ENCODE results near the gene EXD3. TPM values are rescaled to one million over a fixed set of nuclear protein-coding genes. Genes with fewer than 3 reads are reported as not detected.

The EXD3 gene
- total and polyA plus RNA-seq, 2 of the 13 experiments (the other 11 are each of a cell fraction or from before 2014, with no cell fraction given) = 2.7 to 4.8 TPM

DNA sequence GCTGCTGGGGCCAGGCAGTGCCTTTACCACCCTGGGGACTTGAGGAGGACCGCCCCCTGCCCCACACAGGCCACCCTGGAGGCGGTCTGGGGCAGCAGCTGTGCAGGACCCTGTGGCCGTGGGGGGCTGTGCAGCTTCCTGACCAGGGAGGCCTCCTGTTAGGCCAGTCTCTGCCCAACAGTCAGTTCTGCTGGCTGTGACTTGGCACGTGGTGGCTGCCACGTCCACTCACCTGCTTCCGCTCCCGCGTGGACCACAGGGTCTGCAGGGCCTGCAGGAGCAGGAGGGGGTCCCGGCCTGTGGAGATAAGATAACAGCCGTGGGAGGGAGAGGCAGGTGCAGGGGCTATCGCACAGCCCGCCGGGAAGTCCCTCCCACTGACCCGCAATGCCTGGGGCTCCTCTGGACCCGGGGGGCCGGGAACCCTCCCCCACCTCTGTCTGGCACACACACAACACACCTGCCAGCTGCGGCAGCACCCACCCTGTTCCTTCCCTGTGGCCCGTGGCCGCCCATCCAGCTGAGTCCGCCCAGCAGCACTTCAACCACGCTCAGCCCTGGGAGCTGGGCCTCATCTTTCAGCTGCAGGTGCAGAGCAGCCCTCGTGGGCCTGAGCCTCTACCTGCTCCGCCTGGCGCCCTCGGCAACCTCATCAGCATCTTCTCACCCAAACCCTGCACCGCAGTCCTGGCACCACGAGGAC lies 39.7 kb downstream of the EXD3 start:
- 26% methylated on average over 3 of the region's 27 CpGs for WGBS (ENCODE audit: low lambda C conversion rate)
- no TSS peak for BruUV-seq (replicated peaks)
- H3K4me1 ChIP-seq (ENCODE audit: insufficient read depth, low read length) = peaks cover 42% of the 10 kb centered on the region
- H2AFZ ChIP-seq (ENCODE audit: low read length) = no peak overlapping the region
- H3K4me3 ChIP-seq (replicated peaks in 1 of 3; ENCODE audit: insufficient read depth in 1 of 3, low read depth in 2 of 3, low read length in 3 of 3) = peak overlapping the region in 1 of 3 experiments; percentile 44; a peak in 2 of 6 replicates
- no peaks in the 10 kb centered on the region; a peak in 1 of 5 replicates for H3K27me3 ChIP-seq (ENCODE audit: control insufficient read depth in 1 of 2, insufficient read depth in 2 of 2, low read length in 2 of 2)
- H4K20me1 ChIP-seq (ENCODE audit: insufficient read depth, low read length) = no peaks in the 10 kb centered on the region
- peak overlapping the region; percentile 65; the same call in 1 of the 2 replicates for H3K4me2 ChIP-seq (ENCODE audit: low read depth, low read length)
- no peak for DNase-seq (ENCODE audit: low spot score)
- H3K9ac ChIP-seq (ENCODE audit: insufficient read depth, low read depth, low read length) = no peak overlapping the region
- H3K36me3 ChIP-seq (replicated peaks in 1 of 2; ENCODE audit: control insufficient read depth in 1 of 2, insufficient read depth in 2 of 2, low read length in 2 of 2) = no peaks in the 10 kb centered on the region
- FAIRE-seq = no peak
- ChIA-PET POLR2A (no interaction called here), CTCF (ENCODE audit: low intra/inter-chr PET ratio, low total read pairs) (no interaction called here)
- H3K79me2 ChIP-seq (ENCODE audit: insufficient read depth, low read length) = no peaks in the 10 kb centered on the region
- no peak overlapping the region for H3K27ac ChIP-seq (ENCODE audit: extremely low read length, insufficient read depth, low read length)
- no peaks in the 10 kb centered on the region for H3K9me3 ChIP-seq (ENCODE audit: low read length)
- intact Hi-C loops (cut with micrococcal nuclease; ENCODE audit: unreplicated experiment) = no loop called here
- peak; percentile 43 for ATAC-seq
- in situ Hi-C loops (cut with HindIII; ENCODE audit: extremely low pct_ligation_motif_present, low pct_unique_long_range_greater_than_20kb) = no loop called here
- TF ChIP-seq, protein P1, sequence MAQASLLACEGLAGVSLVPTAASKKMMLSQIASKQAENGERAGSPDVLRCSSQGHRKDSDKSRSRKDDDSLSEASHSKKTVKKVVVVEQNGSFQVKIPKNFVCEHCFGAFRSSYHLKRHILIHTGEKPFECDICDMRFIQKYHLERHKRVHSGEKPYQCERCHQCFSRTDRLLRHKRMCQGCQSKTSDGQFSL (CRISPR knock-in tag; IDR thresholded peaks at IDR 0.05) = no peak
- TF ChIP-seq MEIS2 (CRISPR knock-in tag; IDR thresholded peaks at IDR 0.05) = no peak
- TF ChIP-seq ZNF709 (CRISPR knock-in tag; IDR thresholded peaks at IDR 0.05) = no peak
- 0 out of 2 replicates have a peak, but pooled peaks have one; percentile 35 for TF ChIP-seq ZFX (CRISPR knock-in tag; IDR thresholded peaks at IDR 0.05; ENCODE audit: low read depth)
- no peak for TF ChIP-seq NFKBIZ (CRISPR knock-in tag; IDR thresholded peaks at IDR 0.05)
- TF ChIP-seq, protein P2, sequence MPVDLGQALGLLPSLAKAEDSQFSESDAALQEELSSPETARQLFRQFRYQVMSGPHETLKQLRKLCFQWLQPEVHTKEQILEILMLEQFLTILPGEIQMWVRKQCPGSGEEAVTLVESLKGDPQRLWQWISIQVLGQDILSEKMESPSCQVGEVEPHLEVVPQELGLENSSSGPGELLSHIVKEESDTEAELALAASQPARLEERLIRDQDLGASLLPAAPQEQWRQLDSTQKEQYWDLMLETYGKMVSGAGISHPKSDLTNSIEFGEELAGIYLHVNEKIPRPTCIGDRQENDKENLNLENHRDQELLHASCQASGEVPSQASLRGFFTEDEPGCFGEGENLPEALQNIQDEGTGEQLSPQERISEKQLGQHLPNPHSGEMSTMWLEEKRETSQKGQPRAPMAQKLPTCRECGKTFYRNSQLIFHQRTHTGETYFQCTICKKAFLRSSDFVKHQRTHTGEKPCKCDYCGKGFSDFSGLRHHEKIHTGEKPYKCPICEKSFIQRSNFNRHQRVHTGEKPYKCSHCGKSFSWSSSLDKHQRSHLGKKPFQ (CRISPR knock-in tag; IDR thresholded peaks at IDR 0.05; ENCODE audit: insufficient replicate concordance) = no peak
- TF ChIP-seq, protein P3, sequence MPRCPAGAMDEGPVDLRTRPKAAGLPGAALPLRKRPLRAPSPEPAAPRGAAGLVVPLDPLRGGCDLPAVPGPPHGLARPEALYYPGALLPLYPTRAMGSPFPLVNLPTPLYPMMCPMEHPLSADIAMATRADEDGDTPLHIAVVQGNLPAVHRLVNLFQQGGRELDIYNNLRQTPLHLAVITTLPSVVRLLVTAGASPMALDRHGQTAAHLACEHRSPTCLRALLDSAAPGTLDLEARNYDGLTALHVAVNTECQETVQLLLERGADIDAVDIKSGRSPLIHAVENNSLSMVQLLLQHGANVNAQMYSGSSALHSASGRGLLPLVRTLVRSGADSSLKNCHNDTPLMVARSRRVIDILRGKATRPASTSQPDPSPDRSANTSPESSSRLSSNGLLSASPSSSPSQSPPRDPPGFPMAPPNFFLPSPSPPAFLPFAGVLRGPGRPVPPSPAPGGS (CRISPR knock-in tag; IDR thresholded peaks at IDR 0.05) = no peak
- TF ChIP-seq, protein P4, sequence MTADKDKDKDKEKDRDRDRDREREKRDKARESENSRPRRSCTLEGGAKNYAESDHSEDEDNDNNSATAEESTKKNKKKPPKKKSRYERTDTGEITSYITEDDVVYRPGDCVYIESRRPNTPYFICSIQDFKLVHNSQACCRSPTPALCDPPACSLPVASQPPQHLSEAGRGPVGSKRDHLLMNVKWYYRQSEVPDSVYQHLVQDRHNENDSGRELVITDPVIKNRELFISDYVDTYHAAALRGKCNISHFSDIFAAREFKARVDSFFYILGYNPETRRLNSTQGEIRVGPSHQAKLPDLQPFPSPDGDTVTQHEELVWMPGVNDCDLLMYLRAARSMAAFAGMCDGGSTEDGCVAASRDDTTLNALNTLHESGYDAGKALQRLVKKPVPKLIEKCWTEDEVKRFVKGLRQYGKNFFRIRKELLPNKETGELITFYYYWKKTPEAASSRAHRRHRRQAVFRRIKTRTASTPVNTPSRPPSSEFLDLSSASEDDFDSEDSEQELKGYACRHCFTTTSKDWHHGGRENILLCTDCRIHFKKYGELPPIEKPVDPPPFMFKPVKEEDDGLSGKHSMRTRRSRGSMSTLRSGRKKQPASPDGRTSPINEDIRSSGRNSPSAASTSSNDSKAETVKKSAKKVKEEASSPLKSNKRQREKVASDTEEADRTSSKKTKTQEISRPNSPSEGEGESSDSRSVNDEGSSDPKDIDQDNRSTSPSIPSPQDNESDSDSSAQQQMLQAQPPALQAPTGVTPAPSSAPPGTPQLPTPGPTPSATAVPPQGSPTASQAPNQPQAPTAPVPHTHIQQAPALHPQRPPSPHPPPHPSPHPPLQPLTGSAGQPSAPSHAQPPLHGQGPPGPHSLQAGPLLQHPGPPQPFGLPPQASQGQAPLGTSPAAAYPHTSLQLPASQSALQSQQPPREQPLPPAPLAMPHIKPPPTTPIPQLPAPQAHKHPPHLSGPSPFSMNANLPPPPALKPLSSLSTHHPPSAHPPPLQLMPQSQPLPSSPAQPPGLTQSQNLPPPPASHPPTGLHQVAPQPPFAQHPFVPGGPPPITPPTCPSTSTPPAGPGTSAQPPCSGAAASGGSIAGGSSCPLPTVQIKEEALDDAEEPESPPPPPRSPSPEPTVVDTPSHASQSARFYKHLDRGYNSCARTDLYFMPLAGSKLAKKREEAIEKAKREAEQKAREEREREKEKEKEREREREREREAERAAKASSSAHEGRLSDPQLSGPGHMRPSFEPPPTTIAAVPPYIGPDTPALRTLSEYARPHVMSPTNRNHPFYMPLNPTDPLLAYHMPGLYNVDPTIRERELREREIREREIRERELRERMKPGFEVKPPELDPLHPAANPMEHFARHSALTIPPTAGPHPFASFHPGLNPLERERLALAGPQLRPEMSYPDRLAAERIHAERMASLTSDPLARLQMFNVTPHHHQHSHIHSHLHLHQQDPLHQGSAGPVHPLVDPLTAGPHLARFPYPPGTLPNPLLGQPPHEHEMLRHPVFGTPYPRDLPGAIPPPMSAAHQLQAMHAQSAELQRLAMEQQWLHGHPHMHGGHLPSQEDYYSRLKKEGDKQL (CRISPR knock-in tag; IDR thresholded peaks at IDR 0.05; ENCODE audit: low read depth) = no peak
- TF ChIP-seq PPARG (CRISPR knock-in tag; conservative IDR thresholded peaks at IDR 0.05) = no peak
- no peak; the same call in 1 of the 2 replicates for TF ChIP-seq KDM2A (CRISPR knock-in tag; IDR thresholded peaks at IDR 0.05; ENCODE audit: borderline replicate concordance, low read depth)
- TF ChIP-seq, protein P5, sequence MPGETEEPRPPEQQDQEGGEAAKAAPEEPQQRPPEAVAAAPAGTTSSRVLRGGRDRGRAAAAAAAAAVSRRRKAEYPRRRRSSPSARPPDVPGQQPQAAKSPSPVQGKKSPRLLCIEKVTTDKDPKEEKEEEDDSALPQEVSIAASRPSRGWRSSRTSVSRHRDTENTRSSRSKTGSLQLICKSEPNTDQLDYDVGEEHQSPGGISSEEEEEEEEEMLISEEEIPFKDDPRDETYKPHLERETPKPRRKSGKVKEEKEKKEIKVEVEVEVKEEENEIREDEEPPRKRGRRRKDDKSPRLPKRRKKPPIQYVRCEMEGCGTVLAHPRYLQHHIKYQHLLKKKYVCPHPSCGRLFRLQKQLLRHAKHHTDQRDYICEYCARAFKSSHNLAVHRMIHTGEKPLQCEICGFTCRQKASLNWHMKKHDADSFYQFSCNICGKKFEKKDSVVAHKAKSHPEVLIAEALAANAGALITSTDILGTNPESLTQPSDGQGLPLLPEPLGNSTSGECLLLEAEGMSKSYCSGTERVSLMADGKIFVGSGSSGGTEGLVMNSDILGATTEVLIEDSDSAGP (CRISPR knock-in tag; IDR thresholded peaks at IDR 0.05; ENCODE audit: borderline replicate concordance) = 0 out of 2 replicates have a peak, but pooled peaks have one; percentile 30
